Adipocyte (in vitro differentiated cells): Measurements from ENCODE around the gene PDLIM4.

ENCODE experiments used
- DNase-seq: peaks from one replicate; pipeline ENCODE4 v3.0.0-alpha.2; 2015; ENCODE audit warnings: low read depth
- H3K27me3 ChIP-seq: replicated peaks from 2 replicates; pipeline ENCODE4 v1.7.0; 2013; ENCODE audit warnings: mild to moderate bottlenecking, low read length, moderate library complexity; ENCODE audit not compliant: control insufficient read depth, insufficient read depth
- H3K36me3 ChIP-seq: 2 replicates; pipeline ENCODE4 v1.7.0; 2013; ENCODE audit warnings: low read length, mild to moderate bottlenecking, moderate library complexity; ENCODE audit not compliant: control insufficient read depth, insufficient read depth, severe bottlenecking
- H3K4me1 ChIP-seq: 2 replicates; pipeline ENCODE4 v1.7.0; 2013; ENCODE audit warnings: mild to moderate bottlenecking, low read length, moderate library complexity; ENCODE audit not compliant: control insufficient read depth, insufficient read depth
- H3K4me3 ChIP-seq: 2 replicates; pipeline ENCODE4 v1.7.0; 2013; ENCODE audit warnings: mild to moderate bottlenecking, low read length, moderate library complexity
- H3K9ac ChIP-seq: 2 replicates; pipeline ENCODE4 v1.7.0; 2013; ENCODE audit warnings: mild to moderate bottlenecking, low read length, moderate library complexity
- H3K9me3 ChIP-seq: 2 replicates; pipeline ENCODE4 v1.7.0; 2013; ENCODE audit warnings: mild to moderate bottlenecking, low read length, moderate library complexity; ENCODE audit not compliant: control insufficient read depth

Gene PDLIM4

DNA sequence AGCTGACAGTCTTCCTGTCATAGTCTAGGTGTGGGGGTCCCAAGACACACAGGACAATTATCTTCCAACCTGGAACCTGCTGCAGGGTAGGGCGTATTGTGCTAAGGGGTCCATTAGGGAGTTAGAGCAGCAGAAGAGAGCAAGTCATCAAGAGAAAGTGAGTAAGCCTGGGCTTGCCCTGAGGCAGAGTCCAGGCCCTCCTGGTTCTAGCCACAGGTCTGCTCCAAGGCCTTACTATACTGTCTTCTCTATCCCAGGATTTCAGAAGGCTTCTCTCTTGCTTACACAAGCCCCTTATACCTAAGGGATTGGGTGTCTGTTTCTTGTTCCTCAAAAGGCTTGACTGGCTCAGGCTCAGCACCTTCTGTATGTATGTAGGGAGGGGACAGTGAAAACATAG, 37.5 kb upstream of the PDLIM4 start:
- Histone ChIP-seq H3K9me3 (no peaks in the 10 kb centered on the region), H3K9ac (no peak overlapping the region), H3K36me3 (peaks cover 11% of the 10 kb centered on the region), H3K4me3 (no peak overlapping the region), H3K4me1 (peaks cover 32% of the 10 kb centered on the region), H3K27me3 (no peaks in the 10 kb centered on the region)
- DNase-seq = no peak

DNA sequence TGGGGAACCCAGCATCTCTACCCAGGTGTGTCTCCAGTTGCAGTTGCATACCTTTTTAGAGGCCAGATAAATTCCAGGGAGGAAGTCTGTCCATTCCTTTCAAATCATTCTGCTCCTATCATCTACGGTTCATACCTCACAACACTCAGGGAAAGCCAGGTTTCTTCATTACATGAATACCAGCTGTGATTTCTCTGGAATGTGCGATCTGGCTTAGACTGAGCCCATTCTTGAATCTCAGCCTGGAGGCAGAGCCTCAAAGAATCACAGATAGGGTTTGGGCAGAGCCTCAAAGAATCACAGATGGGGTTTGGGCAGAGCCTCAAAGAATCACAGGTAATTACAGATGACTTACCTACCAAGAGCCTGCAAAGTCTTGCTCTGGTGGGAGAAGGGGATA, 37.0 kb upstream of the PDLIM4 start:
- peaks cover 34% of the 10 kb centered on the region for H3K4me1 ChIP-seq

DNA sequence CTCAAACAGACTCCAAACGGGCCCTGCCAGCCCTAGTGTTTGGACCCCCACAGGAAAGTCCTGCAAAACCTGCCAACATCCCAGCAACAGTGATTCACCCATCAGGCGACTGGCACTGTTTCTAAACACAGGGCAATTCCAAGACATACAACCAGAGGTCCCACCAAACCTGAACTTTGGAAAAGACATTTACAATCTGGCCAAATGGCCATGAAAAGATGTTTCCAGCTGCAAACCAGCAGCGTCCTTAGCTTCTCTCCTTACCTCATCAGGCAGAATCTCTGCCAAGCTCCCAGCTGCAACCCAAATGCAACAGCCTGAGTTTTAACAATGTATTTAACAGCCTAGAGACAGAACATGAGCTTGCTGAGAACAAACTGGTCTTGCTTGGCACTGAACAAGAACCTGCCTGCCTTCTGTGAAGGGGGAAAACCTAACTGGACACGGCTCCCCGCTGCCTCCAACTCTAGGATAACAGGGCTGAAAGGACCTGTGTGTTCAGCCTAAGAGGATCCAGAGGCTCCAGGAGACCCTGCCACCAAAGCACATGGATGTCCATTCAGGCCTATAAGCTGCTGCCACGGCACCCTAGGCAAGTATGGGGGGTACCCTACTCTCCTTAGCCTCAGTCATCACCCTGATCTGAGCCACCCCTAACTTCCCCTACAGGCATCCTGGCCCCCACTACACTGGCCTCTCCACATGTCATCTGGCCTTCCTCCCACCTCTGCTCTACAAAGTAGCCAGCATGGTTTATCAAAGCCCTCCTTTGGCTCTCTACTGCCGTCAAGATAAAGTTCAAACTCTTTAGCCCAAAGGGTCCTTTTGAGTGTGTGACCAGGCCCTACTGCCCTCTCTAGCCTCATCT, 35.5 kb upstream of the PDLIM4 start:
- no peaks in the 10 kb centered on the region for H3K9me3 ChIP-seq
- peaks cover 45% of the 10 kb centered on the region for H3K4me1 ChIP-seq
- H3K4me3 ChIP-seq = no peak overlapping the region

More for the DNA sequence above, 37.0 kb upstream of the PDLIM4 start:
- Histone ChIP-seq H3K27me3 (no peaks in the 10 kb centered on the region), H3K36me3 (peaks cover 11% of the 10 kb centered on the region), H3K9me3 (no peaks in the 10 kb centered on the region), H3K9ac (no peak overlapping the region), H3K4me3 (no peak overlapping the region)
- DNase-seq = peak; percentile 49

DNA sequence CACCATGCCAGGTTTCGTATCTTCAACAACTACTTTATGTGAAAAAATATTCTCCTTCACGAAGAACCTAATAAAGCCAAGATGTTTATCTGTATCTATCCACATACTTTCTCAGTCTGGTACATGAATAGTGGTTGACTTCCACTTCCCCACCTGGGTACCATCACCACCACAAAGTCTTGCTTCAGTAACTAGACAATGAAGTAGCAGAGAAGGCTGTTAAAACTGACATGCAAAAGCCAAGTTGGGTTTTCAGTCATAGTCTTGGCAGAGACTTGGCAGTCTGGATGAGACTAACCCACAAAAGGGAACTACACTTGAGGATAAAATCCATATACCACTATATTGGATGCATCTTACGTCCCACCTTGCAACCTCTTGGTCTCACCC, 34.9 kb upstream of the PDLIM4 start:
- Histone ChIP-seq H3K9ac (no peak overlapping the region), H3K36me3 (peaks cover under 1% of the 10 kb centered on the region), H3K27me3 (no peaks in the 10 kb centered on the region), H3K9me3 (no peaks in the 10 kb centered on the region), H3K4me3 (no peak overlapping the region), H3K4me1 (peaks cover 46% of the 10 kb centered on the region)
- DNase-seq = no peak

More for the DNA sequence above, 35.5 kb upstream of the PDLIM4 start:
- peak; percentile 74 for DNase-seq
- Histone ChIP-seq H3K27me3 (no peaks in the 10 kb centered on the region), H3K9ac (peak overlapping the region; percentile 14), H3K36me3 (peaks cover 7% of the 10 kb centered on the region)

DNA sequence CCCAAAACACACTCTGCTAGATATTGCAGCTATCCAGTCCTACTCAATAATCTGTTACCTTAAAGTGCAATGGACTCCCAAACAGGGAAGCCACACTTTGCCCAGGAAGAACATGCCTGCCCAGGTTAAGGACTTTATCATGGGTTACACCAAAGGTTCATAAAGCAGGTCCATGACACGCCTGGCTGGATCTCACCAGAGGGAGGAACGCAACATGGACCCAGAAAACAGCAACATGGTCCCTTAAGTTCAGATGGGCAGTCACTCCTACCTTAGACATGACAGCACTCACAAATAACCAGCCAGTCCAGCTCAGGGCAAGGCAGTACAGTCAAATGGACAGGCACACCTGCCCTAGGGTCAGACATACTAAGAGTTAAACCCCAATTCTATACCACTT, 33.6 kb upstream of the PDLIM4 start:
- no peaks in the 10 kb centered on the region for H3K36me3 ChIP-seq
- no peaks in the 10 kb centered on the region for H3K9me3 ChIP-seq
- no peak for DNase-seq
- peaks cover 46% of the 10 kb centered on the region for H3K4me1 ChIP-seq
- no peaks in the 10 kb centered on the region for H3K27me3 ChIP-seq
- no peak overlapping the region for H3K4me3 ChIP-seq
- H3K9ac ChIP-seq = no peak overlapping the region

DNA sequence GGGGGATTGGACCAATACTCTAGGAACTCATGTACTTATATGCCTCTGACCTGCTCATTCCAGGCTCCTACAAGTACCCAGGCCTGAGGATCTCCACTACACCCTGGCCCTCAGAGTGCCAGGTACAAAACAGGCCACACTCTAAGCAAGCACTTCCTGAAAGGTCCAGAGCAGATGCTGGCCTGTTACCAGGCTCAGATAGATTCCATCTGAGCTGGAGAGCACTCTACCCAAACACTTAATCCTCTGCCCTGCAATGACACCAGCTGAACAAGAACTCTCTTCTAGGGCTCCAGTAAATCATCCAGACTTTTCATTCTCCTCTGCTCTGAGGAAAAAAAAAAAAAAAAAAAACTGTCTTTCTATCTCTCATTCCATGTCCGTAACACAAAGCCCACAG, 32.8 kb upstream of the PDLIM4 start:
- H3K4me1 ChIP-seq = peaks cover 46% of the 10 kb centered on the region
- no peaks in the 10 kb centered on the region for H3K9me3 ChIP-seq
- H3K9ac ChIP-seq = peak overlapping the region; percentile 35
- no peaks in the 10 kb centered on the region for H3K36me3 ChIP-seq
- H3K27me3 ChIP-seq = no peaks in the 10 kb centered on the region
- peak; percentile 69 for DNase-seq
- peak overlapping the region; percentile 6 for H3K4me3 ChIP-seq

DNA sequence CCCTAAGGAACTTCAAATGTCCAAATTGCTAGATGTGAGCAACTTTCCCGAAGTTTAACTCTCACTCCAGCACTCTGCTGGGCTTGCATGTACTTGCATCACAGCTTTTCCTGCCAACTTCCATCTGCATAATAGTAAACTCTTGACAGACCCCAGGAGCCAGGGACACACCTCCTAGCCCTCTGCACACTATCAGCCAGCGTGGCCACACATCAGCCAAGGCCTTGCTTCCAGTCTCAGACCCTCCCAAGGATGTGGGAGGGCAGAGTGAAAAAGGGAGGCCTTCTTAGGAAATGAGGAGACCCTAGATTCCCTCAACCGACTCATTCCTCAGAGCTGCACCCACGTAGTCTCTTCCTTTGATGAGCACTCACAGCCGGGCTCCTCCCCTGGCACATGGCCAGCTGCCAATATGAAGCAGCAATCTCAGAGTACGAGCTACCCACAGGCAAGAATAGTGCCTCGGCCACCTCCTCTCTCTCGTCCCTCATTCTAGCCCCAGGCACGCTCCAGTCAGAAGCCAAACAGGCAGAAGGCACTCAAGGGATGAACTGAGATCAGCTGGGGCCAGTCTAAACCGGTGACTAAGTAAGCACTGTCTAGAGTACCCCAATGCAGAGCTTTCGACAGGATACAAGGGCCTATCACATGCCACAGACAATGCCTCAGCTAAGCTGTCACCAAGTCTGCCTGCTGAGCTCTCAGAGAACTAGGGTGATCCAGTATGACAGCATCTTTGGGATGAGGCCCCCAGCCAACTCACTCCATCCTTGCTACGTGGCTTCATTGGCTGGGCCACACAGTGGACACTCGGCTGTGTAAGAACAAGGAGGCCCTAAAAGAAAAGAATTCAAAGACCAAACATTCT, 32.1 kb upstream of the PDLIM4 start:
- Histone ChIP-seq H3K4me1 (peaks cover 46% of the 10 kb centered on the region), H3K4me3 (peak overlapping the region; percentile 1), H3K27me3 (no peaks in the 10 kb centered on the region), H3K9me3 (no peaks in the 10 kb centered on the region), H3K9ac (peak overlapping the region; percentile 39), H3K36me3 (no peaks in the 10 kb centered on the region)
- peak; percentile 89 for DNase-seq

DNA sequence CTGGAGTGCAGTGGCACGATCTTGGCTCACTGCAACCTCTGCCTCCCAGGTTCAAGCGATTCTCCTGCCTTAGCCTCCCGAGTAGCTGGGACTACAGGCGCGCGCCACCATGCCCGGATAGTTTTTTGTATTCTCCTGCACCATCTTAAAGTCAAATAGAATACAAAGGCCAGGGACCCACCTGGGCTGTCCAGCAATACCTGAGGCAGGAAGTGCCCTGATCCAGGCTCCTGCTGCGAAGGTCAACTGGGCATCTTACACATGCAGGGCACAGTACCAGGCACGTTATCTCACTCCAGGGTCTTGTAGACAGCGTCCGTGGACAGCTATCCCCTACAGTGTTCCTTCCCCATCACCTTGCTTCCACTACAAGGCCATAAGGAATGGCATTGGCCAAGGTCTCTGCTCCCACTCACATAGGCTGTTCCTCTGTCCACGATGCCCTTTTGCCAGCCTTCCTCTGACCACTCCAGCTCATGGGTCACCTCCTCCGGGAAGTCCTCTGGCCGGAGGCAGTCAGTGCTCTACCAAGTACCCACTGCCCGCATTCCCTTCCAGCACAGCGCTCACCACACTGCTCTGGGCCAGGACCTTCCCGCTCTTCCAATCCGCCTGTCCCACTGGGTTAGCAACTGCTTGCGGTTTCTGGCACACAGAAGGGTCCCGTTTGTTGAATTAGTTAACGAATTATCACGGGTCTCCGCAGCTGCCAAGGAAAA, 30.8 kb upstream of the PDLIM4 start:
- DNase-seq = peak; percentile 55
- Histone ChIP-seq H3K36me3 (no peaks in the 10 kb centered on the region), H3K4me3 (peak overlapping the region; percentile 79), H3K9ac (peak overlapping the region; percentile 76), H3K4me1 (peaks cover 43% of the 10 kb centered on the region), H3K27me3 (peaks cover under 1% of the 10 kb centered on the region), H3K9me3 (no peaks in the 10 kb centered on the region)

DNA sequence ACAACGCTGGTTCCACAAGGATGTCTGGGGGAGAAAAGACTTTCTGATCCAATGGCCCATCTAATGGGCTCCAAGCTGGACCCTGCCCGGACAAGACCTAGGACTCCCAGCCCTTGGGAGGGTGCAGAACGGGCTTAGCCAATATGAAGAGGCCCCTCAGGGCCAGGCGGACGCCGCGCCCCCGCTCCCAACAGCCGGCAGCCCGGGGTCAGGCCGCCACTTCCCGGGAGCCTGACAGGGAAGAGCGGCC, 30.3 kb upstream of the PDLIM4 start:
- no peak for DNase-seq
- Histone ChIP-seq H3K4me3 (peak overlapping the region; percentile 79), H3K36me3 (no peaks in the 10 kb centered on the region), H3K27me3 (peaks cover 6% of the 10 kb centered on the region), H3K4me1 (peaks cover 39% of the 10 kb centered on the region), H3K9me3 (no peaks in the 10 kb centered on the region), H3K9ac (peak overlapping the region; percentile 76)

DNA sequence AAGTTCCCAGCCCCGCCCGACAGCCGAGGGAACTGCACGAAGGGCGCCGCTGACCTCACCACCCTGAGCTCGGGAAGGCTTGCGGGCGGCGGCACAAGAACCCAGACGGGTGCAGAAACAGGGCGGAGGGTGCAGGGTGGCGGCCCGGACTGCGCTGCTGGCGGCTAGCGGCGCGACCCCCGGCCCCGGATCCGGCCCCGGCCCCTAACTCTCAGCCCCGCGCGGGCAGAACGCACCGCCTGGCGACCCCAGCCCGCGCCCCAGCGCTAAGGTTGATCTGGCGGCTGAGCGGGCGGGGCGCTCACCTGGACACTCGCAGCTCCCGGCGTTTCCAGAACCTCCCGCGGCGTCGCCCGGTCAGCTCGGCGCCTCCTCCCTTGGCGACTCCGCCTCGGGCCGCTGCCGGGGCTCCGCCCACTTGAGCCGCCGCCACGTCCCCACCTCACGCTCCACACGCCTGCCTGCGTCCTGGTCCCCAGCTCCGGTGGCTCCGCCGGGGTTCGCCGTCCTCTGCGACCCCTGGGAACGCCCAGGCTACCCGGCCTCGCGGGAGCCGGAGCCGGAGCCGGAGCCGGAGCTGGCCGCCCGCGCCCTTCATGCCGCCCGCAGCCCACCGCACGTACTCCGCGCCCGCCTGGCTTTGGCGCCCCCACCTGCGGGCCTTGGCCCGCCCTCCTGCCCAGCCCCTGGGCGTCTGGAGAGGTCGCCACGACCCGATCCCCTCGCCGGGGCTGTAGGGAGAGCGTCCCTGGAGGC, 29.8 kb upstream of the PDLIM4 start, which contains the start of gene P4HA2:
Gene P4HA2, minus strand, starts transcription at position 369 of the 756 bp plus-strand sequence. CDS start 9,227 bp downstream, outside the sequence.
- DNase-seq = peak; percentile 89
- Histone ChIP-seq H3K9ac (peak within 1 kb of the TSS; percentile 76), H3K4me3 (peak within 1 kb of the TSS; percentile 79), H3K27me3 (peaks cover 6% of the 10 kb centered on the region), H3K4me1 (peaks cover 34% of the 10 kb centered on the region), H3K9me3 (no peaks in the 10 kb centered on the region), H3K36me3 (no peaks in the 10 kb centered on the region)
